Activated CD8-positive, alpha-beta T cell treated with anti-CD3 and anti-CD28 coated beads for 36 hours (primary cell): Measurements from ENCODE around the gene FAAH. TPM values are rescaled to one million over a fixed set of nuclear protein-coding genes. Genes with fewer than 3 reads are reported as not detected.

Source experiments
- ATAC-seq: fragments of 200-7000 bp; cut with Tn5 transposase; one replicate; pipeline ENCODE4 v1.10.0; 2021; ENCODE audit warnings: mild to moderate bottlenecking, moderate library complexity
- CTCF ChIA-PET: fragments of 350-600 bp; sonication (Branson Sonifier 250); formaldehyde crosslinking; loops from one replicate; lab custom pipeline; 2021; ENCODE audit warnings: antibody characterized with exemption; lab: Charles Lee
- POLR2A ChIA-PET: fragments of 350-600 bp; sonication (Branson Sonifier 250); formaldehyde crosslinking; loops from one replicate; lab custom pipeline; 2021; ENCODE audit warnings: antibody characterized with exemption; lab: Charles Lee
- DNase-seq: peaks from one replicate; pipeline ENCODE4 v3.0.0-alpha.2; 2020
- H3K27ac Mint-ChIP-seq: one replicate; pipeline ENCODE4 v1.8.0; 2021; ENCODE audit warnings: mild to moderate bottlenecking, mixed read lengths
- H3K27me3 Mint-ChIP-seq: one replicate; pipeline ENCODE4 v1.8.0; 2021; ENCODE audit warnings: mixed read lengths
- H3K36me3 Mint-ChIP-seq: one replicate; pipeline ENCODE4 v1.8.0; 2021; ENCODE audit warnings: low read depth, mixed read lengths
- H3K4me1 Mint-ChIP-seq: one replicate; pipeline ENCODE4 v1.8.0; 2021; ENCODE audit warnings: low read depth, mixed read lengths
- H3K4me3 Mint-ChIP-seq: one replicate; pipeline ENCODE4 v1.8.0; 2021; ENCODE audit warnings: mild to moderate bottlenecking, moderate library complexity, mixed read lengths
- H3K9me3 Mint-ChIP-seq: one replicate; pipeline ENCODE4 v1.8.0; 2021; ENCODE audit warnings: mixed read lengths
- CTCF ChIP-seq: fragments of 200-600 bp; IDR thresholded peaks from one replicate; pipeline ENCODE4 v1.8.0; 2022; ENCODE audit warnings: antibody characterized with exemption, mild to moderate bottlenecking
- intact Hi-C: fragments of 100-400 bp; cut with micrococcal nuclease; formaldehyde crosslinking; loops from one replicate; pipeline ENCODE4 v1.10.0; 2022
- total RNA-seq, 2 experiments: library from RNA; stranded (reverse); gene quantifications; one replicate each; pipeline ENCODE4 v1.2.3, GENCODE V29; 2021

Gene FAAH
- total RNA-seq, 2 experiments from 2014 or later, result 3.0 to 4.7 TPM

- ATAC-seq (no peak), DNase-seq (no peak)
- no peaks in the 10 kb centered on the region for H3K27me3 Mint-ChIP-seq
- ChIA-PET CTCF (no interaction called here), POLR2A (no interaction called here)
- no peak overlapping the region for H3K27ac Mint-ChIP-seq
- peaks cover 16% of the 10 kb centered on the region for H3K36me3 Mint-ChIP-seq
- no peaks in the 10 kb centered on the region for H3K4me1 Mint-ChIP-seq
- no peak overlapping the region for H3K4me3 Mint-ChIP-seq
- intact Hi-C loops, result no loop called here
- peaks cover 4% of the 10 kb centered on the region for H3K9me3 Mint-ChIP-seq
- no peak for TF ChIP-seq CTCF
Observed at GRCh38 chr1:46380508-46380907, 13.6 kb upstream of the FAAH start.

- H3K27ac Mint-ChIP-seq, result no peak overlapping the region
Observed at GRCh38 chr1:46393510-46393909, 607 bp upstream of the FAAH start.

GRCh38 chr1:46394872-46395465 lies 852 bp downstream of the FAAH start:
- H3K36me3 Mint-ChIP-seq, result peaks cover 22% of the 10 kb centered on the region
- no peak for DNase-seq
- CTCF ChIA-PET, result no interaction called here
- no peak for TF ChIP-seq CTCF
- intact Hi-C loops, result no loop called here
- no peak overlapping the region for H3K27ac Mint-ChIP-seq
- POLR2A ChIA-PET, result no interaction called here
- H3K4me1 Mint-ChIP-seq, result peaks cover 4% of the 10 kb centered on the region
- H3K27me3 Mint-ChIP-seq, result peaks cover 21% of the 10 kb centered on the region
- peak overlapping the region; percentile 62 for H3K4me3 Mint-ChIP-seq
- no peak for ATAC-seq
- peaks cover 5% of the 10 kb centered on the region for H3K9me3 Mint-ChIP-seq

More at GRCh38 chr1:46393510-46393909, 607 bp upstream of the FAAH start:
- peak overlapping the region; percentile 57 for H3K4me3 Mint-ChIP-seq
- ATAC-seq (no peak), DNase-seq (no peak)
- H3K9me3 Mint-ChIP-seq, result peaks cover 5% of the 10 kb centered on the region
- no peak for TF ChIP-seq CTCF
- H3K36me3 Mint-ChIP-seq, result peaks cover 22% of the 10 kb centered on the region
- peaks cover 4% of the 10 kb centered on the region for H3K4me1 Mint-ChIP-seq
- ChIA-PET POLR2A (no interaction called here), CTCF (interaction anchor here (1.6 kb wide), 1 partner anchor 13 kb away, joined by 4 read pairs; no protein-coding TSS in a partner anchor)
- peaks cover 21% of the 10 kb centered on the region for H3K27me3 Mint-ChIP-seq
- intact Hi-C loops, result no loop called here

- no peak overlapping the region for H3K27ac Mint-ChIP-seq
- intact Hi-C loops, result no loop called here
- H3K9me3 Mint-ChIP-seq, result peaks cover 5% of the 10 kb centered on the region
- H3K36me3 Mint-ChIP-seq, result peaks cover 20% of the 10 kb centered on the region
- peaks cover 4% of the 10 kb centered on the region for H3K4me1 Mint-ChIP-seq
- H3K27me3 Mint-ChIP-seq, result peaks cover 21% of the 10 kb centered on the region
- TF ChIP-seq CTCF, result no peak
- POLR2A ChIA-PET, result interaction anchor here (0.6 kb wide), 1 partner anchor 134 kb away, joined by 3 read pairs; no protein-coding TSS in a partner anchor
- DNase-seq (no peak), ATAC-seq (no peak)
- H3K4me3 Mint-ChIP-seq, result no peak overlapping the region
- CTCF ChIA-PET, result no interaction called here
Observed at GRCh38 chr1:46396441-46397398, 2.6 kb downstream of the FAAH start.

GRCh38 chr1:46399307-46399706 lies 5.2 kb downstream of the FAAH start:
- peaks cover 4% of the 10 kb centered on the region for H3K4me1 Mint-ChIP-seq
- POLR2A ChIA-PET, result no interaction called here
- H3K36me3 Mint-ChIP-seq, result no peaks in the 10 kb centered on the region
- DNase-seq, result no peak
- intact Hi-C loops, result no loop called here
- H3K27me3 Mint-ChIP-seq, result peaks cover 10% of the 10 kb centered on the region
- no peak for TF ChIP-seq CTCF
- H3K9me3 Mint-ChIP-seq, result no peaks in the 10 kb centered on the region
- CTCF ChIA-PET, result no interaction called here
- ATAC-seq, result no peak
- no peak overlapping the region for H3K27ac Mint-ChIP-seq
- no peak overlapping the region for H3K4me3 Mint-ChIP-seq
